ENCODE results near the gene LAYN. TPM values are rescaled to one million over a fixed set of nuclear protein-coding genes. Genes with fewer than 3 reads are reported as not detected.

Gene LAYN
- total and polyA plus RNA-seq, 7 donors: 1.4 to 65.8 (median 36.0) TPM

DNA sequence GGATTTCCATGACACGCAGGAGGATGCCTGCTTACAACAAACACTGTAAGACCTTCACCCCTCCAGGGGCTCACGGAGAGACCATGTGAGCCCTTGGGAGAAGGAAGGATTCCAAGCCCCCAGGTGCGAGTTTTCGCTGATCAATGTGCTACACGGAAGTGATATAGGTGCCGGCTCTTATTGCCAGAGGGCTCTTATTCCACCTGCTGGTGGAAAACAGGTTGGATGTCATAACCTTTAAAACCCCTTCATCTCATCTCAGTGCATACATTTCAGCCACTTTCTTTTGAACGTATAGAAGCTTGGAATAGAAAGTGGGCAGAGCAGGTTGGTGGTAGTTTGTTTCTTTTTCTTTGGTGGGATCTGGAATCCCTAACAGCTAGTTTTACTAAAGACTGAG is 25.8 kb downstream of the LAYN start:
- intact Hi-C loops (cut with DNase I): loop anchor here (2.0 kb wide), 1 partner anchor 274 kb away; no protein-coding TSS in a partner anchor
- no peak for DNase-seq

GRCh38 chr11:111569476-111569875 is 29.0 kb downstream of the LAYN start:
- H3K9me3 ChIP-seq: no peaks in the 10 kb centered on the region
- no peak overlapping the region for H3K4me3 ChIP-seq
- no peaks in the 10 kb centered on the region for H3K36me3 ChIP-seq
- H3K4me1 ChIP-seq: peaks cover 0 to 11% (median 4%) of the 10 kb centered on the region in 4 donors
- H3K27me3 ChIP-seq: no peaks in the 10 kb centered on the region
- intact Hi-C loops (cut with DNase I): no loop called here
- DNase-seq: no peak
- 77 to 78% methylated on average over 4 of the region's 4 CpGs for WGBS, 2 donors
- no peak for TF ChIP-seq POLR2A (IDR thresholded peaks at IDR 0.05)
- TF ChIP-seq, protein P1, sequence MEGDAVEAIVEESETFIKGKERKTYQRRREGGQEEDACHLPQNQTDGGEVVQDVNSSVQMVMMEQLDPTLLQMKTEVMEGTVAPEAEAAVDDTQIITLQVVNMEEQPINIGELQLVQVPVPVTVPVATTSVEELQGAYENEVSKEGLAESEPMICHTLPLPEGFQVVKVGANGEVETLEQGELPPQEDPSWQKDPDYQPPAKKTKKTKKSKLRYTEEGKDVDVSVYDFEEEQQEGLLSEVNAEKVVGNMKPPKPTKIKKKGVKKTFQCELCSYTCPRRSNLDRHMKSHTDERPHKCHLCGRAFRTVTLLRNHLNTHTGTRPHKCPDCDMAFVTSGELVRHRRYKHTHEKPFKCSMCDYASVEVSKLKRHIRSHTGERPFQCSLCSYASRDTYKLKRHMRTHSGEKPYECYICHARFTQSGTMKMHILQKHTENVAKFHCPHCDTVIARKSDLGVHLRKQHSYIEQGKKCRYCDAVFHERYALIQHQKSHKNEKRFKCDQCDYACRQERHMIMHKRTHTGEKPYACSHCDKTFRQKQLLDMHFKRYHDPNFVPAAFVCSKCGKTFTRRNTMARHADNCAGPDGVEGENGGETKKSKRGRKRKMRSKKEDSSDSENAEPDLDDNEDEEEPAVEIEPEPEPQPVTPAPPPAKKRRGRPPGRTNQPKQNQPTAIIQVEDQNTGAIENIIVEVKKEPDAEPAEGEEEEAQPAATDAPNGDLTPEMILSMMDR (IDR thresholded peaks at IDR 0.05): no peak
- H3K27ac ChIP-seq: no peak overlapping the region

More for the DNA sequence above, 25.8 kb downstream of the LAYN start:
- TF ChIP-seq POLR2A (IDR thresholded peaks at IDR 0.05) (no peak), POLR2AphosphoS5 (IDR thresholded peaks at IDR 0.05) (no peak), EP300 (IDR thresholded peaks at IDR 0.05) (no peak)
- TF ChIP-seq, protein P1 (IDR thresholded peaks at IDR 0.05): no peak
- Histone ChIP-seq H3K4me1 (peaks cover 0 to 7% (median 0%) of the 10 kb centered on the region in 4 donors), H3K9me3 (no peaks in the 10 kb centered on the region), H3K36me3 (peaks cover 0 to under 1% (median 0%) of the 10 kb centered on the region in 4 donors), H3K4me3 (no peak overlapping the region), H3K27ac (no peak overlapping the region), H3K27me3 (no peaks in the 10 kb centered on the region)
- WGBS, 2 donors: 65 to 83% methylated on average over 7 of the region's 7 CpGs

GRCh38 chr11:111570796-111571195 is 30.3 kb downstream of the LAYN start:
- no peak overlapping the region for H3K27ac ChIP-seq
- no peaks in the 10 kb centered on the region for H3K9me3 ChIP-seq
- H3K36me3 ChIP-seq: no peaks in the 10 kb centered on the region
- TF ChIP-seq, protein P1 (IDR thresholded peaks at IDR 0.05): no peak
- no peak for TF ChIP-seq EP300 (IDR thresholded peaks at IDR 0.05)
- intact Hi-C loops (cut with DNase I): no loop called here
- no peak for DNase-seq
- peaks cover 0 to 12% (median 5%) of the 10 kb centered on the region in 4 donors for H3K4me1 ChIP-seq
- H3K4me3 ChIP-seq: no peak overlapping the region
- H3K27me3 ChIP-seq: no peaks in the 10 kb centered on the region
- 71 to 77% methylated on average over 6 of the region's 6 CpGs for WGBS, 2 donors

DNA sequence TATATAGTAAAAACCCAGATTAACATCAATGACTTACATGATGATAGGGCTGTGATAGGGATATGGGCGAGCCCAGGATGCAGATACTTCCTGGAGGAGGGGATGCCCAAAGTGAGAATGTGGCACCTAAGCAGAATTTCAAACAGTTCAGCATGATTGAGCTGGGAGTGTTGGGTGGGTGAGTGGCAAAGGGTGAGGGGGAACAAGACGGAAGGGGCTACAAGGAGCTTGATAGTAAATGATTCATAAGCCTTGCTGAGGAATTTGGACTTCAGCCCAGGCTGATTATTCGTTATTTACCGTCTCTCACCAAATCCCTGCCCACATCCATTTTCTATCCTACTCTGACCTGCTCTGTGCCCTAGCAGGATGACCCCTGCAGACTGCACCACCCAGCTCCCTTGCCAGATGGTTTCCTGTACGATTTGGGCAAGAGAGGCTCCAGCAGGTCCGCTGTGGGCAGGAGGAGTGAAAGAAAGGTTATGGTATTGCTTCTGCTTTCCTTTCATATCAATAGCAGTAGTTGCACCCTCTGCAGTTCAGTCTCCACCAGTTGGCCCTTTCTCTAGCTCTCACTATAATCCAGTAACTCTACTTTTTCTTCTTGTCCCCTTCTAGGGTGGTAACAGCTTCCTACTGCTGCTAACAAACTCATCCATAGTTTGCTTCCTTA is 31.4 kb downstream of the LAYN start:
- H3K27ac ChIP-seq: no peak overlapping the region
- H3K4me1 ChIP-seq: peaks cover 0 to 12% (median 5%) of the 10 kb centered on the region in 4 donors
- H3K27me3 ChIP-seq: no peaks in the 10 kb centered on the region
- intact Hi-C loops (cut with DNase I): no loop called here
- no peaks in the 10 kb centered on the region for H3K9me3 ChIP-seq
- H3K36me3 ChIP-seq: no peaks in the 10 kb centered on the region
- WGBS, 2 donors: 24 to 54% methylated on average over 6 of the region's 6 CpGs
- no peak for DNase-seq
- TF ChIP-seq, protein P1 (IDR thresholded peaks at IDR 0.05): no peak
- TF ChIP-seq POLR2A (IDR thresholded peaks at IDR 0.05) (no peak), POLR2AphosphoS5 (IDR thresholded peaks at IDR 0.05) (no peak), EP300 (IDR thresholded peaks at IDR 0.05) (no peak)
- no peak overlapping the region for H3K4me3 ChIP-seq

DNA sequence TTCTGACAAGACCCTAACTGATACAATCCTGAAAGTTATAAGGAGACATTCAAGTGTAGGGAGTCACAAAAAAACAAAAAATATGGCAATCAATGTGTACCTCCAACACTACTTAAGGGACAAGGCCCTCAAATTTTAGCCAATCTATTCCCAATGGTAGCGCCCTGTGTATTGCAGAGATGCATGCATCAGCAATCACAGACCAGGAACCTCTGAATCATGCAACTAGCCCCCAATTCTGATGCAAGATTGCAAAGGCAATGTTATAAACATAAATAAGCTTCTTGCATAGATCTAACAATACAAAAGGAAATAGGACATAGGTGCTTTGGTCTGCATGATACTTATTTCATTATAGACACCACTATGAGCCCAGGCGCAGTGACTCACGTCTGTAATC is 32.1 kb downstream of the LAYN start:
- TF ChIP-seq POLR2A (IDR thresholded peaks at IDR 0.05): no peak
- TF ChIP-seq EP300 (IDR thresholded peaks at IDR 0.05): no peak
- TF ChIP-seq POLR2AphosphoS5 (IDR thresholded peaks at IDR 0.05): no peak
- TF ChIP-seq, protein P1 (IDR thresholded peaks at IDR 0.05): no peak
- no peak for DNase-seq
- WGBS, 2 donors: 95 to 98% methylated on average over 3 of the region's 3 CpGs
- Histone ChIP-seq H3K4me3 (no peak overlapping the region), H3K9me3 (no peaks in the 10 kb centered on the region), H3K27me3 (no peaks in the 10 kb centered on the region), H3K36me3 (no peaks in the 10 kb centered on the region), H3K27ac (no peak overlapping the region), H3K4me1 (peaks cover 0 to 12% (median 5%) of the 10 kb centered on the region in 4 donors)
- intact Hi-C loops (cut with DNase I): no loop called here
